Activated naive CD8-positive, alpha-beta T cell treated with anti-CD3 and anti-CD28 coated beads, Interleukin-2, amount 50 U/mL, for 24 hours (primary cell): ENCODE measurements around the gene NEK8.

ENCODE experiments used
- ATAC-seq: fragments of 150-1000 bp; cut with Tn5 transposase; one replicate; pipeline ENCODE4 v1.10.0; 2021
- DNase-seq: peaks from one replicate; pipeline ENCODE4 v3.0.0; 2021
- H3K27ac Mint-ChIP-seq: one replicate; pipeline ENCODE4 v1.8.0; 2021; ENCODE audit warnings: mild to moderate bottlenecking, mixed read lengths
- H3K27me3 Mint-ChIP-seq: one replicate; pipeline ENCODE4 v1.8.0; 2021; ENCODE audit warnings: mixed read lengths
- H3K36me3 Mint-ChIP-seq: one replicate; pipeline ENCODE4 v1.8.0; 2021; ENCODE audit warnings: low read depth, mixed read lengths
- H3K4me1 Mint-ChIP-seq: one replicate; pipeline ENCODE4 v1.8.0; 2021; ENCODE audit warnings: mixed read lengths
- H3K4me3 Mint-ChIP-seq: one replicate; pipeline ENCODE4 v1.8.0; 2021; ENCODE audit warnings: mild to moderate bottlenecking, moderate library complexity, mixed read lengths
- H3K9me3 Mint-ChIP-seq: one replicate; pipeline ENCODE4 v1.8.0; 2021; ENCODE audit warnings: mixed read lengths

Gene NEK8

DNA sequence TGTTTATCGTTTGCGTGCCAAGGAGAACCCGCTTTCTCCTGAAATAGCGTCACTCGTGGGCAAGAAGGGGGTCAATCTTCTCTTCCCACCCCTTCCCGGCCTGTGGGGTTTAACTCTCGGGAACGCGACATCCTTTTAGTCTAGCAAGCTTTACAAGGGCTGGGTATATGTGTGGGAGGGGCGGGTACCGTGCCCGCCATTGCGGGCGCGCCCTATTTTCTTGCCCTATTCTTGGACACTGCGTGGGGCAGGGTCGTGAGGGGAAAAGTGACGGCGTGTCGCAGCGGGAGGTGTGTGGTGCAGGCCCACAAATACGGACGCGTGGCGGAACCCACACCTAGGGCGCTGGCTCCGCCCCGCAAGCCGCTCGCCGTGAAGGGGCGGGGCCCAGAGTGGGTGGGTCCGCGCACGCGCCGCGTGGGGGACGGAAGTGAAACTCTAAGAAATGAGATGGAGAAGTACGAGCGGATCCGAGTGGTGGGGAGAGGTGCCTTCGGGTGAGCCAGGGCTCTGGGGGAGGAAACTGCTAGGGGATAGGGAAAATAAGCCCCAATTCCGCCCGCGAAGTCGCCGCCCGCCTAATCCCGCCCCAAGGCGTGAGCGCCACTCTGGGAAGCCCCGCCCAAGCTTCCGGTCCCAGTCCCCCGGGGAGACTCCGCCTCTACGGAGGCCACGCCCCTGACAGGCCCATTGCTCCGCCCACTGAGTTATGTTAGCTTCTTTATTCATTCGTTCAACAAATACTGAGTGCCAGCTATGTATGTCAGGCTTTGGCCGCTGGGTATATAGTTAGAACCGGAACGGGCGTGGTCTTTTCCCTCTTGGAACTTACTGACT, at the start of gene NEK8:
NEK8 (plus strand) TSS at position 425 of the 837 bp plus-strand sequence; CDS start at position 451, 26 bp downstream.
- DNase-seq: peak; percentile 99
- Mint-ChIP-seq H3K27ac (peak within 1 kb of the TSS; percentile 96), H3K9me3 (no peaks in the 10 kb centered on the region), H3K27me3 (no peaks in the 10 kb centered on the region), H3K4me3 (peak within 1 kb of the TSS; percentile 99), H3K36me3 (peaks cover 18% of the 10 kb centered on the region), H3K4me1 (peaks cover 43% of the 10 kb centered on the region)
- peak; percentile 17 for ATAC-seq

DNA sequence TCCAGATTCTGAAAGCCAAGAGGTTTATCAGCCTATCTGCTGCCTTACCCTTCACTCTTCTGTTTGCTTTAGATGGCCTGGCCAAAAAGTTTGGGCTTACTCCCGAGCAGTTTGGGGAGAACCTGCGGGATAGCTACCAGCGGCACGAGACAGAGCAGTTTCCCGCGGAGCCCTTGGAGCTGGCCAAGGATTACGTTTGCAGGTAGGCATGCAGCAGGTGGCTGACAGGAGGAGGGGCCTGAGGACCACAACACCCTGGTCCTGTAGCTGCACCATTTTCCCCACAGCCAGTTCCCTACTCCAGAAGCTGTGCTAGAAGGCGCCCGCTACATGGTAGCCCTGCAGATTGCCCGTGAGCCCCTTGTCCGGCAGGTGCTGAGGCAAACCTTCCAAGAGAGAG, 45.9 kb upstream of the NEK8 start:
- H3K36me3 Mint-ChIP-seq: peaks cover 66% of the 10 kb centered on the region
- H3K27ac Mint-ChIP-seq: no peak overlapping the region
- H3K4me3 Mint-ChIP-seq: no peak overlapping the region
- no peak for ATAC-seq
- no peaks in the 10 kb centered on the region for H3K4me1 Mint-ChIP-seq
- no peaks in the 10 kb centered on the region for H3K27me3 Mint-ChIP-seq
- no peaks in the 10 kb centered on the region for H3K9me3 Mint-ChIP-seq
- DNase-seq: no peak

GRCh38 chr17:28684963-28685362, 43.6 kb upstream of the NEK8 start:
- no peak for DNase-seq
- no peak for ATAC-seq
- peaks cover 75% of the 10 kb centered on the region for H3K36me3 Mint-ChIP-seq
- no peak overlapping the region for H3K4me3 Mint-ChIP-seq
- no peaks in the 10 kb centered on the region for H3K9me3 Mint-ChIP-seq
- H3K27me3 Mint-ChIP-seq: no peaks in the 10 kb centered on the region
- no peak overlapping the region for H3K27ac Mint-ChIP-seq
- H3K4me1 Mint-ChIP-seq: no peaks in the 10 kb centered on the region

DNA sequence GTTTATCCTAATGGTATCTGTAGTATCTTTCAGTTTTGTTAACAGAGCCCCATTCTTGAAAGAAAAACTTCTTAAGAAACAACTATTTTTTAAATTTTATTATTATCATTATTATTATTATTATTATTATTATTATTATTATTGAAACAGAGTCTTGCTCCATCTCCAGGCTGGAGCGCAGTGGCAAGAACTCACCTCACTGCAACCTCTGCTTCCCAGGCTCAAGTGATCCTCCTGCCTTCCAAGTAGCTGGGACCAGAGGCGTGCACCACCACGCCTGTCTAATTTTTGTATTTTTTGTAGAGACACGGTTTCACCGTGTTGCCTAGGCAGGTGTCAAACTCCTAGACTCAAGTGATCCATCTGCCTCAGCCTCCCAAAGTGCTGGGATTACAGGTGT, 43.2 kb upstream of the NEK8 start:
- Mint-ChIP-seq H3K27me3 (no peaks in the 10 kb centered on the region), H3K4me1 (no peaks in the 10 kb centered on the region), H3K27ac (no peak overlapping the region), H3K4me3 (no peak overlapping the region), H3K9me3 (no peaks in the 10 kb centered on the region), H3K36me3 (peaks cover 76% of the 10 kb centered on the region)
- ATAC-seq: no peak
- DNase-seq: no peak

GRCh38 chr17:28686296-28686695, 42.3 kb upstream of the NEK8 start:
- Mint-ChIP-seq H3K4me3 (no peak overlapping the region), H3K4me1 (no peaks in the 10 kb centered on the region), H3K9me3 (no peaks in the 10 kb centered on the region), H3K27me3 (no peaks in the 10 kb centered on the region), H3K27ac (no peak overlapping the region), H3K36me3 (peaks cover 70% of the 10 kb centered on the region)
- no peak for ATAC-seq
- no peak for DNase-seq

DNA sequence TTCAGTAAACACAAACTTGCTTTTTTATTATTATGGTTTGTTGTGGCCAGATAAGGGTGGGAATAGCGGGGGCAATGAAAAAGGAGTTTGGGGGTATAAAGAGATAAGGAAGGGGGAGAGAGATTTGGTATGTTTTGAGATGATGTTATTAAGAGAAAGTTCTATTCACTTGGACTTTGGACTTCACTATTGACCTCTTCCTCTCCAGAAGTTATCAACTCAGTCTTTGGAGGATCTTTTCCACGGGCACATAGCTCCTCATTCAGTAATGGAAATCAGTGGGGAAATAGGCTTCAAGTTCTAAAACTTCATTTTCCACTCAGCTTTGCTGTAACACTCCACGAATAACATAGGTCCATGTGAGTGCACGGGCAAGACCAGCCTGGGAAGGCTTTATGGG, 40.1 kb upstream of the NEK8 start:
- Mint-ChIP-seq H3K27me3 (no peaks in the 10 kb centered on the region), H3K27ac (no peak overlapping the region), H3K4me1 (no peaks in the 10 kb centered on the region), H3K9me3 (no peaks in the 10 kb centered on the region), H3K4me3 (no peak overlapping the region), H3K36me3 (peaks cover 65% of the 10 kb centered on the region)
- DNase-seq (no peak), ATAC-seq (no peak)

DNA sequence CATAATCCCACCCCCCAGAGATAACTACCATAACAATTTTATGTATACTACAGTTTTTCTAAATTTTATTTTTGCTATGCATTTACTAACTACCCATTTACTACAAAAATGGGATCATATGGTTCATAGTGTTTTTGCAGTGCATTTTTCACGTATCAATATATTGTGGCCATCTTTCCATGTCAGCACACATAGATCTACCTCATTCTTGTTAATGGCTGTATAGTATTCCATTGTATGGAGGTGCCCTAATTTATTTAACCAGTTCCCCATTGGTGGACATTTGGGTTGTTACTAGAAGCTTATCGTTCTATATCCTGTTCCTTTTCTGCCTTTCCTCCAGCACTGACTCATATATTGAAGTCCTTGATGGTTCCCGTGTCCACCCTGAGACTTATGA, 39.6 kb upstream of the NEK8 start:
- DNase-seq: no peak
- Mint-ChIP-seq H3K27me3 (no peaks in the 10 kb centered on the region), H3K9me3 (no peaks in the 10 kb centered on the region), H3K4me1 (no peaks in the 10 kb centered on the region), H3K36me3 (peaks cover 67% of the 10 kb centered on the region), H3K27ac (no peak overlapping the region), H3K4me3 (no peak overlapping the region)
- no peak for ATAC-seq

DNA sequence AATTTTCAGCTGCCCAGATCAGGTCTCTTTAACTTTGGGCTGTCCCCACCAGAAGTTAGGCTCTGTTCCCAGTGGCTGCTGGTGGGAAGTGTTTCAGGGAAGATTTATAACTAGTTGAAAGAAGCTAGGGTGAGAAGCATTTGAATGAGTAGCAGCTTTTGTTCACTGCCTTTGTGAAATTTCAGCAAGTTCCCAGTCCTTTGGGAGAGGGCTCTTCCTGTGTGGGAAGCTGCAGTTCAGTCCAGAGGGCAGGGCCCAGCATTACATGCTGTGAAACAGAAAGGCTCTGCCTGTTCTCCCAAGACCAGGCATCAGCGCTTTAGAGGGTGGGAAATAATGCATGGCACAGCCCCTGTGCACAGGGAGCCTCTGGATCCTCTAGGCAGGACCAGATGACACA, 34.7 kb upstream of the NEK8 start:
- Mint-ChIP-seq H3K36me3 (peaks cover 63% of the 10 kb centered on the region), H3K27me3 (no peaks in the 10 kb centered on the region), H3K4me3 (no peak overlapping the region), H3K4me1 (peaks cover 7% of the 10 kb centered on the region), H3K9me3 (no peaks in the 10 kb centered on the region), H3K27ac (no peak overlapping the region)
- ATAC-seq: no peak
- DNase-seq: no peak

DNA sequence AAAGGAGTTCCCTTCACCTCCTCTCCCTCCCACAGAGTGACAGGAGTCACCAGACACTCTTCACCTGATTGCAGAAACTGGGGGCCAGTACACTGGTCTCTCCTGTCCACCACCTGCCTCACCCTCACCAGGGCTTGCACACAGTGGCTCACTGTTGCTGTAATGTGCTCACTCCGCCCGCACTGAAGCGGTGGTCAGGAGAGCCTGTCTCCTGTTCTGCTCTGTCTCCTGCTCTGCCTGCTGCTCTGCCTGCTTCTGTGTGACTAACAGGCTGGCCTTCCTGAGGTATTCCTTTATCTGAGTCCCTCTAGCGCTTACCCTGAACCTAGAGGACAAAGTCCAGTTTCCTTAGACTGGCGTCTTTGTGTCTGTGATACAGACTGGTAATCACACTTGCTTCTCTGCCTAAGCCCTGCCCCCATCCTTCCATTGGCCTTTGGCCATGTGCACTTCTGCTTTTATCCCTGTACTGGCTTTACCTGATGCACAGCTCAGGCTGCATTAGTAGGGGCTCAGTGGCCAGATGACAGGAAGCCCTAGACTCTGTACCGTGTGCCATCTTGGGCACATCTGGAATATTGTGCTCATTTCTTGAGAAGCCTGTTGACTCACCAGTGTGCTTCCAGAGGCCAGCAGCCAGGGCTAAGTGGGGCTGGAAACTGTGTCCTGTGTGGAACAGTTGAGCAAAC, 30.2 kb upstream of the NEK8 start:
- Mint-ChIP-seq H3K27ac (peak overlapping the region; percentile 49), H3K27me3 (no peaks in the 10 kb centered on the region), H3K4me1 (peaks cover 7% of the 10 kb centered on the region), H3K9me3 (no peaks in the 10 kb centered on the region), H3K4me3 (no peak overlapping the region), H3K36me3 (peaks cover 70% of the 10 kb centered on the region)
- peak; percentile 68 for ATAC-seq
- DNase-seq: no peak

DNA sequence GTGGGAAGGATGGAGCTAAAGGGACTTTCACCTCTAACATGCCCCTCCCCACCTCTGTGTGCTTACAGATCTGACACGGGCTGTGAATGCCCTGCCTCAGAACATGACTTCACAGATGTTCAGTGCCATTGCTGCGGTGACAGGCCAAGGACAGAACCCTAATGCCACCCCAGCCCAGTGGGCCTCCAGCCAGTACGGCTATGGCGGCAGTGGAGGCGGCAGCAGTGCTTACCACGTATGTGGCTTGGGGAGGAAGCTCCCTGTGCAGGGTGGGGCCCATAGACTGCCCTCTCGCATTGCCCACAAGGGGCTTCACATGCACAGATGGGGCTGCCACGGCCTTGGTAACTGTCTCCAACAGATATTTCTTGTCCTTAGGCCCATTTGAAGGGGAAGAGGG, 28.3 kb upstream of the NEK8 start:
- DNase-seq (no peak), ATAC-seq (no peak)
- no peak overlapping the region for H3K4me3 Mint-ChIP-seq
- H3K27ac Mint-ChIP-seq: no peak overlapping the region
- H3K9me3 Mint-ChIP-seq: no peaks in the 10 kb centered on the region
- peaks cover 7% of the 10 kb centered on the region for H3K4me1 Mint-ChIP-seq
- peaks cover 59% of the 10 kb centered on the region for H3K36me3 Mint-ChIP-seq
- H3K27me3 Mint-ChIP-seq: no peaks in the 10 kb centered on the region

- peaks cover 54% of the 10 kb centered on the region for H3K36me3 Mint-ChIP-seq
- ATAC-seq: no peak
- no peak overlapping the region for H3K4me3 Mint-ChIP-seq
- no peak overlapping the region for H3K27ac Mint-ChIP-seq
- no peaks in the 10 kb centered on the region for H3K27me3 Mint-ChIP-seq
- no peaks in the 10 kb centered on the region for H3K9me3 Mint-ChIP-seq
- DNase-seq: no peak
- H3K4me1 Mint-ChIP-seq: peaks cover 7% of the 10 kb centered on the region
Observed at GRCh38 chr17:28700830-28701492, 27.6 kb upstream of the NEK8 start.

GRCh38 chr17:28702026-28702751, 26.4 kb upstream of the NEK8 start:
- no peaks in the 10 kb centered on the region for H3K27me3 Mint-ChIP-seq
- peaks cover 44% of the 10 kb centered on the region for H3K36me3 Mint-ChIP-seq
- H3K27ac Mint-ChIP-seq: peak overlapping the region; percentile 39
- ATAC-seq: no peak
- no peaks in the 10 kb centered on the region for H3K9me3 Mint-ChIP-seq
- DNase-seq: no peak
- H3K4me1 Mint-ChIP-seq: peaks cover 7% of the 10 kb centered on the region
- H3K4me3 Mint-ChIP-seq: no peak overlapping the region

DNA sequence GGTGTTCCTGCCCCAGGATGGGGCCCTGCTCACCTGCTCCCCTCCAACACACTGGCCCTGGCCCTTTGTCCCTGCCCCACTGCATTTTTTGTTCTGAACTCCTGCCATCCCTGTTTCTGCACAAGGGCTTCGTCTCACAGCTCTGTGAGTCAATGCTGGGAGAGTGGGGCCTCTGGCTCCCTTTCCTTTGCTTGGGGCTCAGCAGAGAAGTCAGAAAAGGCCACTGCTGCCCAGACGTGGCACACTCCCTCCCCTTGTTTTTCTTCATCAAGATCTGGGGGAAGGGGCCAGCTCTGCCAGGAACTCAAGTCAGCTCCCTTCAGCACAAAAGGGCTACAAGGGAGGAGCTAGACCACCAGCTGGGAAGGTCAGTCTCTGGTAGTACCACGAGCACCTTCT, 25.8 kb upstream of the NEK8 start:
- no peak overlapping the region for H3K27ac Mint-ChIP-seq
- H3K27me3 Mint-ChIP-seq: no peaks in the 10 kb centered on the region
- no peak overlapping the region for H3K4me3 Mint-ChIP-seq
- peaks cover 39% of the 10 kb centered on the region for H3K36me3 Mint-ChIP-seq
- peaks cover 7% of the 10 kb centered on the region for H3K4me1 Mint-ChIP-seq
- no peak for ATAC-seq
- no peaks in the 10 kb centered on the region for H3K9me3 Mint-ChIP-seq
- DNase-seq: no peak

DNA sequence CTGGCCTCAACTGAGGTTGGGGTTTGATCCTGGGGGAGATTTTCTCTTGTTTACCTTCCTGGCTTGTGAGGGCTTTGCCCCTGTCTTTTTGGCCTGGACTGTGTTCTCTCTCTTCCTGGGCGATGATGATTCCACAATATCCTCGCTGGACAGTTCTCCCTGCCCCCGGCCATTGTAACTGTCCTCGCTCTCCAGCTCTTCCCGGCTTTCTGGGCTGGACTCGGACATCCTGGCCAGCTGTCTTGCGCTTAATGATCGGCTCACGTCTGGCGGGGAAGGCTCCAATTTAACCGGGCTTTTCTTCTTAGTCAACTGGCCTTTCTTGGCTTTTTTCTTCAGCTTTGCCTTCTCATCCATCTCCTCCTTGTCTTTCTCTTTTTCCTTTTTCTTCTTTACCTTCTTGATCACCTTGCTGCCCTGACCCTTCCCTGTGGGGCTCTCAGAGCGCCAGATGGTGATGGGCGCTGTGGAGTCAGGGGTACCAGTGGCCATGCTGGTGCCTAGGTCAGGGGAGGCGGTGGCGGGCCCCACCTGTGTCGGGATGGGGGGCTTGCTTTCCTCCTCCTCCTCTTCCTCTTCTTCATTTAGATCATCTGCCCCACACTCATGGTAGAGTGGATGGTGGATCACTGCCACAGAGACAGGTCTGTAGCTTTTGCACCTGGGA, 24.9 kb upstream of the NEK8 start:
- Mint-ChIP-seq H3K4me3 (no peak overlapping the region), H3K27ac (no peak overlapping the region), H3K4me1 (peaks cover 1% of the 10 kb centered on the region), H3K36me3 (peaks cover 36% of the 10 kb centered on the region), H3K27me3 (no peaks in the 10 kb centered on the region), H3K9me3 (no peaks in the 10 kb centered on the region)
- DNase-seq (no peak), ATAC-seq (no peak)
